Measurements from ENCODE around the gene DDIT3.
"Not testable (repeated sequence)": the region's sequence is repeated elsewhere in the genome, so short reads cannot be mapped to it uniquely, and the experiment has no call there.

DDIT3 gene

DNA sequence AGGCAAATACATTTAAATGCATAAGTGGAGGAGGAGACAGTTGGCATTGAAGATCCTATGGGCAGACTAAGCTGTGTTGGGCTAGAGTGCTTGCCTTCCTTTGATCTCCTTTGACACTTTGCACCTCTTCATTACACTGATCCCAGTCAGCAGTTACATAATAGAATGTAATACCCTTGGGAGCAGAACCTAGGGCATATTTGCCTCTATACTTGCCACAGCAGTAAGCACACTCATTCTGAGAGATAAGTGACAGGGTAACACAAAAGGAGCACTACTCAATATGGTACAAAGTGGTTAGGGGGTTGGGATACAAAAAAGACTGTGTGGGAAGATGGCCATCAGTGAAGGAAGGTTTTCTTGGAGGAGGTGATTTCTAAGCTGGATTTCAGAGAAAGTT is 23.5 kb downstream of the DDIT3 start:
- no peak overlapping the region for H3K9ac ChIP-seq (ENCODE audit: low read length in 2 of 2)
- H3K27me3 ChIP-seq (ENCODE audit: control insufficient read depth in 1 of 2, insufficient read depth in 2 of 2, low read length in 2 of 2), result no peaks in the 10 kb centered on the region
- H3K9me3 ChIP-seq (ENCODE audit: control insufficient read depth in 2 of 2, low read length in 2 of 2), result no peaks in the 10 kb centered on the region
- H3K27ac ChIP-seq (ENCODE audit: low read length), result no peak overlapping the region
- H3K36me3 ChIP-seq (ENCODE audit: control insufficient read depth in 2 of 2, insufficient read depth in 2 of 2, low read length in 2 of 2), result peaks cover 30 to 40% of the 10 kb centered on the region in 2 donors
- H3K4me1 ChIP-seq (ENCODE audit: control insufficient read depth, insufficient read depth, low read length), result no peaks in the 10 kb centered on the region
- no peak overlapping the region for H3K4me3 ChIP-seq (ENCODE audit: low read length in 2 of 2)

DNA sequence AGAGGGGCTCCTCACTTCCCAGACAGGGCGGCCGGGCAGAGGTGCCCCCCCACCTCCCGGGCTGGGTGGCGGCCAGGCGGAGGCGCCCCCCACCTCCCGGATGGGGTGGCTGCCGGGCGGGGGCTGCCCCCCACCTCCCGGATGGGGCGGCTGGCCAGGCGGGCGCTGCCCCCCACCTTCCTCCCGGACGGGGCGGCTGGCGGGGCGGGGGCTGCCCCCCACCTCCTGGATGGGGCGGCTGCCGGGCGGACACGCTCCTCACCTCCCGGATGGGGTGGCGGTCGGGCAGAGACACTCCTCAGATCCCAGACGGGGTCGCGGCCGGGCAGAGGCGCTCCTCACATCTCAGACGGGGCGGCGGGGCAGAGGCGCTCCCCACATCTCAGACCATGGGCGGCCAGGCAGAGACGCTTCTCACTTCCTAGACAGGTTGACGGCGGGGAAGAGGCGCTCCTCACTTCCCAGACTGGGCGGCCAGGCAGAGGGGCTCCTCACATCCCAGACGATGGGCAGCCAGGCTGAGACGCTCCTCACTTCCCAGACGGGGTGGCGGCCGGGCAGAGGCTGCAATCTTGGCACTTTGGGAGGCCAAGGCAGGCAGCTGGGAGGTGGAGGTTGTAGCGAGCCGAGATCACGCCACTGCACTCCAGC is 25.1 kb downstream of the DDIT3 start:
- H3K36me3 ChIP-seq (ENCODE audit: control insufficient read depth in 2 of 2, insufficient read depth in 2 of 2, low read length in 2 of 2), result peaks cover 33 to 42% of the 10 kb centered on the region in 2 donors
- H3K27ac ChIP-seq (ENCODE audit: low read length); H3K27me3 ChIP-seq (ENCODE audit: control insufficient read depth in 1 of 2, insufficient read depth in 2 of 2, low read length in 2 of 2); H3K9ac ChIP-seq (ENCODE audit: low read length in 2 of 2); H3K4me1 ChIP-seq (ENCODE audit: control insufficient read depth, insufficient read depth, low read length); H3K9me3 ChIP-seq (ENCODE audit: control insufficient read depth in 2 of 2, low read length in 2 of 2); H3K4me3 ChIP-seq (ENCODE audit: low read length in 2 of 2): not testable (repeated sequence)

DNA sequence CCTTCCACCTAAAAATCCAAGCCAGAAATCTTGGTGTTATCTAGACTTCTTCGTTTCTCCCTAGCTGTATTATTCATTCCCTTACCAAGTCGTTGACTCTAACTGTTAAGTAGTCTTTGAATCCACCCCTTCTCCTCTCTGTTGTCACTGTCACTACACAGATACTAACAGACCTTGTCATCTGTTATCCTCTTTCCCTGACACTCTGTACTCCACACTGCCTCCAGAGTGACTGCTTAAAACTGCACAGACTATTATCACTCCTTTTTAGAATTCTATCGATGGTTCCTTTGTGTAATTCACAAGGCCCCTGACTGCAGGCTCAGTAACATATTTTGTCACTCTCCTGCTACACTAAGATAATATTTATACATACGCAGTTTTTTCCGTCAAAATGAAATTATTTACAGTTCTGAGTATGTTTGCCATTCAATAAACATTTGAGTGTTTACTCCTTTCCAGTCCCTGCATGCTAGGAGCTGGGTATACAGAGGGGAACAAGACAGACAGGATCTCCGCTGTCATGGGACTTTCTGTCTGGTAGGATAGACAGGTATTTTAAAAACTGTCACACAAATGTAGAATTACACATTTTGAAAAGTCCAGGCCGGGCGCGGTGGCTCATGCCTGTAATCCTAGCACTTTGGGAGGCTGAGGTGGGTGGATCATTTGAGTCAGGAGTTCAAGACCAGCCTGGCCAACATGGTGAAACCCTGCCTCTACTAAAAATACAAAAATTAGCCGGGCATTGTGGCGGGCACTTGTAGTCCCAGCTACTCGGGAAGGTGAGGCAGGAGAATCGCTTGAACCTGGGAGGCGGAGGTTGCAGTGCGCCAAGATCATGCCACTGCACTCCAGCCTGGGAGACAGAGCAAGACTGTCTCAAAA is 28.7 kb downstream of the DDIT3 start:
- Histone ChIP-seq H3K9ac (ENCODE audit: low read length in 2 of 2) (no peak overlapping the region), H3K9me3 (ENCODE audit: control insufficient read depth in 2 of 2, low read length in 2 of 2) (no peaks in the 10 kb centered on the region)

DNA sequence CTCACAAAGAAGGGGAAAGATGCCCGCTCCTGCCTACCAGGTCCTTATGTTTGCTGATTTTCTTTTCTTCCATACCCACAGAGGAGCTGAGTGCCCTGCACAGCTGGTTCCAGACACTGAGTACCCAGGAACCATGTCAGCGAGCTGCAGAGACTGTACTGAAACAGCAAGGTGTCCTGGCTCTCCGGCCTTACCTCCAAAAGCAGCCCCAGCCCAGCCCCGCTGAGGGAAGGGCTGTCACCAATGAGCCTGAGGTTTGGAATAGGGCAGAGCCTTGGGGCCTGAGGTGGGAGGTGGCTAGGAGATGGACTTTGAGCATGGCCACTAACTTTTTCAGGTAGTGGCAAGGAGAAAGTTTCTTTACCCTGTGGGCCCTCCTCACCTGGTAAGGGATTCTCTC is 30.2 kb downstream of the DDIT3 start:
- Histone ChIP-seq H3K4me1 (ENCODE audit: control insufficient read depth, insufficient read depth, low read length) (peaks cover 16% of the 10 kb centered on the region), H3K9me3 (ENCODE audit: control insufficient read depth in 2 of 2, low read length in 2 of 2) (no peaks in the 10 kb centered on the region), H3K27ac (ENCODE audit: low read length) (no peak overlapping the region), H3K36me3 (ENCODE audit: control insufficient read depth in 2 of 2, insufficient read depth in 2 of 2, low read length in 2 of 2) (peaks cover 25 to 30% of the 10 kb centered on the region in 2 donors), H3K4me3 (ENCODE audit: low read length in 2 of 2) (no peak overlapping the region), H3K27me3 (ENCODE audit: control insufficient read depth in 1 of 2, insufficient read depth in 2 of 2, low read length in 2 of 2) (no peaks in the 10 kb centered on the region), H3K9ac (ENCODE audit: low read length in 2 of 2) (no peak overlapping the region)

More for the DNA sequence above, 28.7 kb downstream of the DDIT3 start:
- H3K4me1 ChIP-seq (ENCODE audit: control insufficient read depth, insufficient read depth, low read length), result peaks cover 16% of the 10 kb centered on the region
- H3K27me3 ChIP-seq (ENCODE audit: control insufficient read depth in 1 of 2, insufficient read depth in 2 of 2, low read length in 2 of 2), result no peaks in the 10 kb centered on the region
- H3K36me3 ChIP-seq (ENCODE audit: control insufficient read depth in 2 of 2, insufficient read depth in 2 of 2, low read length in 2 of 2), result peaks cover 28 to 32% of the 10 kb centered on the region in 2 donors
- no peak overlapping the region for H3K4me3 ChIP-seq (ENCODE audit: low read length in 2 of 2)
- H3K27ac ChIP-seq (ENCODE audit: low read length), result no peak overlapping the region

DNA sequence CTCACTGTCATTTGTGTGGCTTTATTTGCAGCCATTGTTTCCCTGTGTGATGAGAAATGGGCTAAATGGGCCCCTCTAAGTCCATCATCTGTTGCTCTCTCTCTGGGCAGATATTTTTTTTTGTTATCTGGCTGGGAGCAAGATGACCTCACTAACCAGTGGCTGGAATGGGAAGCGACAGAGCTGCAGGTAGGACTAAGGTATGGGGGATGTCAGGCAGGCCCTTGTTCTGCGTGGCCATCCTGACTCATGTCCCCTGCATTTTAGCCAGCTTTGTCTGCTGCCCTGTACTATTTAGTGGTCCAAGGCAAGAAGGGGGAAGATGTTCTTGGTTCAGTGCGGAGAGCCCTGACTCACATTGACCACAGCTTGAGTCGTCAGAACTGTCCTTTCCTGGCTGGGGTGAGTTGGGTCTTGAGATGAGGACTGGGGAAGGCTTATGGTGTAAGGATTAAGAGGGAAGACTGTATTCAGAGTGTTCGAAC is 31.1 kb downstream of the DDIT3 start:
- H3K4me3 ChIP-seq (ENCODE audit: low read length in 2 of 2), result peak overlapping the region; percentile 88 to 97
- H3K27ac ChIP-seq (ENCODE audit: low read length), result no peak overlapping the region
- H3K9me3 ChIP-seq (ENCODE audit: control insufficient read depth in 2 of 2, low read length in 2 of 2), result no peaks in the 10 kb centered on the region
- peaks cover 16% of the 10 kb centered on the region for H3K4me1 ChIP-seq (ENCODE audit: control insufficient read depth, insufficient read depth, low read length)
- peaks cover 25 to 30% of the 10 kb centered on the region in 2 donors for H3K36me3 ChIP-seq (ENCODE audit: control insufficient read depth in 2 of 2, insufficient read depth in 2 of 2, low read length in 2 of 2)
- peak overlapping the region in 1 of 2 donors; percentile 85 for H3K9ac ChIP-seq (ENCODE audit: low read length in 2 of 2)
- H3K27me3 ChIP-seq (ENCODE audit: control insufficient read depth in 1 of 2, insufficient read depth in 2 of 2, low read length in 2 of 2), result no peaks in the 10 kb centered on the region

DNA sequence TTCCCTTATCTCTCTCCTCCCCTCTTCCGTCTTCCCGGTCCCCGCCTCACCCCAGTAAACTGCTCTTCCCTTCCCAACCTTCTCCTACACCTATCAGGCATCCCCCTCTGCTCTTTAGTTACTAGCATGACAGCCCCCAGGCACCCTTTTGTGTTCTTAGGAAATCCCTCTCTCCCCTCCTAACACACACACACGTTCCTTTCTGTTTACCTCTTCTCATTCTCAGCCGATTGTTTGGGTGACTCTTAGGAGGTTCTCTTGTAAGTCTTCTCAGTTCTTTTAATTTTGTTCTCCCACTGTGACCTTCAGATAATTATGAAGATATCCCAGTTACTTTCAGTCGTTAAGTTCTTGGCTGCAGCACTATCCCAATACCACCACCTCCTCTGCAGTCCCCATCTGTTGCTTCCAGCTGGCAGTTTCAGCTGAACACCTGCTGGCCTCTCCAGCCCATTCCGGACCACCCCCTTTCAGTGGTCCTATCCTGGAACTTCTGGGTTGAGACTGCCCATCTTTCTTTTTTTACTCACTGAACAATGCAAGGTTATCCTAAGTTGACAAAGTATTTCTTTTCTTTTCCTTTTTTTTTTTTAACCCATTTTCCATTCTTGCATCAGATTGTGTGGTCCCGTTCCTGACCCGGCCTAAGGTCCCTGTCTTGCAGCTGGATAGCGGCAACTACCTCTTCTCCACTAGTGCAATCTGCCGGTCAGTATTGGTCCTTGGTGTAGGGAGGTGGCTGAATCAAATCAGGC is 31.7 kb downstream of the DDIT3 start:
- H3K4me1 ChIP-seq (ENCODE audit: control insufficient read depth, insufficient read depth, low read length), result peaks cover 16% of the 10 kb centered on the region
- peak overlapping the region; percentile 88 to 97 for H3K4me3 ChIP-seq (ENCODE audit: low read length in 2 of 2)
- peak overlapping the region; percentile 69 for H3K27ac ChIP-seq (ENCODE audit: low read length)
- H3K9ac ChIP-seq (ENCODE audit: low read length in 2 of 2), result peak overlapping the region; percentile 85 to 97
- peaks cover 25 to 30% of the 10 kb centered on the region in 2 donors for H3K36me3 ChIP-seq (ENCODE audit: control insufficient read depth in 2 of 2, insufficient read depth in 2 of 2, low read length in 2 of 2)
- H3K27me3 ChIP-seq (ENCODE audit: control insufficient read depth in 1 of 2, insufficient read depth in 2 of 2, low read length in 2 of 2), result no peaks in the 10 kb centered on the region
- H3K9me3 ChIP-seq (ENCODE audit: control insufficient read depth in 2 of 2, low read length in 2 of 2), result no peaks in the 10 kb centered on the region

DNA sequence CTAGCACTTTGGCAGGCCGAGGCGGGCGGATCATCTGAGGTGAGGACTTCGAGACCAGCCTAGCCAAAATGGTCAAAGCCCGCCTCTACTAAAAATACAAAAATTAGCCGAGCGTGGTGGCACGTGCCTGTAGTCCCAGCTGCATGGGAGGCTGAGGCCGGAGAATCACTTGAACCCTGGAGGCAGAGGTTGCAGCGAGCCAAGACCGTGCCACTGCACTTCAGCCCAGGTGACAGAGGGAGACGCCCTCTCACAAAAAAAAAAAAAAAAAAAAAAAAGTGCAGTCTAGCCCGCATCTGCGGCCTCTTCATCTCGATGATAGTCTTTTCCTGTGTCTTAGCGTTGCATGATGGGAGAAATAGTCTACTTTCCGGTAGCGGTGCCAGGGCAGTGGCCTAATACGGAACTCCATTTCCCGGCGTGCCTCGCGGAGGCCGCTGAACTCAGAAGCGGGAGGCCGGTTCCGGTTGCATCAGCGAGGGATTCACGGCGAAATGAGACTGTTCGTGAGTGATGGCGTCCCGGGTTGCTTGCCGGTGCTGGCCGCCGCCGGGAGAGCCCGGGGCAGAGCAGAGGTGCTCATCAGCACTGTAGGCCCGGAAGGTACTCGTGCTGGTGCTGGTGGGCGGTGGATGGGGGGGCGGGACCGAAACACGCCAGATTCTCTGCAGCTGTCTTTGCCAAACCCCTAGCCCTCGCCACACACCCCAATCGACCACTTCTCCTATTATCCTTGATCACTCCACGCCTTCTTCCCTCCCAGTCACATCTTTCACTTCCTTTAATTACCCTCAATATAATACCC is 32.5 kb downstream of the DDIT3 start, which contains the start of gene MARS1:
Gene MARS1, plus strand, starts transcription at position 472 of the 805 bp plus-strand sequence. Its CDS starts 23 bp downstream, at position 495.
- H3K4me3 ChIP-seq (ENCODE audit: low read length in 2 of 2), result peak within 1 kb of the TSS; percentile 88 to 97
- H3K27ac ChIP-seq (ENCODE audit: low read length), result peak within 1 kb of the TSS; percentile 69
- peak within 1 kb of the TSS; percentile 85 to 97 for H3K9ac ChIP-seq (ENCODE audit: low read length in 2 of 2)
- peaks cover 16% of the 10 kb centered on the region for H3K4me1 ChIP-seq (ENCODE audit: control insufficient read depth, insufficient read depth, low read length)
- H3K27me3 ChIP-seq (ENCODE audit: control insufficient read depth in 1 of 2, insufficient read depth in 2 of 2, low read length in 2 of 2), result no peaks in the 10 kb centered on the region
- H3K36me3 ChIP-seq (ENCODE audit: control insufficient read depth in 2 of 2, insufficient read depth in 2 of 2, low read length in 2 of 2), result peaks cover 25 to 28% of the 10 kb centered on the region in 2 donors
- no peaks in the 10 kb centered on the region for H3K9me3 ChIP-seq (ENCODE audit: control insufficient read depth in 2 of 2, low read length in 2 of 2)

DNA sequence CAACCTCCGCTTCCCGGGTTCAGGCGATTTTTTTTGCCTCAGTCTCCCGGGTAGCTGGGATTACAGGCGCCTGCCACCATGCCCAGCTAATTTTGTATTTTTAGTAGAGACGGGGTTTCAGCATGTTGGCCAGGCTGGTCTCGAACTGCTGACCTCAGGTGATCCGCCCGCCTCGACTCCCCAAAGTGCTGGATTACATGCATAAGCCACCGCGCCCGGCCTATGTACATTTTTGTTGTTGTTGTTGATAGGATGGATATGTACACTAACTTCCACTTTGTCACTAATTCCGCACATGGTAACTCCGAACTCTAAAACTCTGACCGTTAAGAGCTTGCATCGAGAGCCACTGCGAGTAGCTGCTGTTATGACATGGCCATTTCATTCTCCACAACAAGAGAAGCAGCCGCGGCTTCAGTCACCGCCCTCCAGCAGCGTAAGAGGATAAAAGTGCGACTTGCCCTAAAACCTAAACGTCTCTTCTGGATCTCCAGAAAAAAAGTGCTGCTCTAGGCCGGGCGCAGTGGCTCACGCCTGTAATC is 33.2 kb downstream of the DDIT3 start:
- H3K36me3 ChIP-seq (ENCODE audit: control insufficient read depth in 2 of 2, insufficient read depth in 2 of 2, low read length in 2 of 2), result peaks cover 23 to 25% of the 10 kb centered on the region in 2 donors
- no peak overlapping the region for H3K27ac ChIP-seq (ENCODE audit: low read length)
- no peak overlapping the region for H3K9ac ChIP-seq (ENCODE audit: low read length in 2 of 2)
- peak overlapping the region; percentile 88 to 97 for H3K4me3 ChIP-seq (ENCODE audit: low read length in 2 of 2)
- peaks cover 16% of the 10 kb centered on the region for H3K4me1 ChIP-seq (ENCODE audit: control insufficient read depth, insufficient read depth, low read length)
- H3K27me3 ChIP-seq (ENCODE audit: control insufficient read depth in 1 of 2, insufficient read depth in 2 of 2, low read length in 2 of 2), result no peaks in the 10 kb centered on the region
- H3K9me3 ChIP-seq (ENCODE audit: control insufficient read depth in 2 of 2, low read length in 2 of 2), result no peaks in the 10 kb centered on the region

DNA sequence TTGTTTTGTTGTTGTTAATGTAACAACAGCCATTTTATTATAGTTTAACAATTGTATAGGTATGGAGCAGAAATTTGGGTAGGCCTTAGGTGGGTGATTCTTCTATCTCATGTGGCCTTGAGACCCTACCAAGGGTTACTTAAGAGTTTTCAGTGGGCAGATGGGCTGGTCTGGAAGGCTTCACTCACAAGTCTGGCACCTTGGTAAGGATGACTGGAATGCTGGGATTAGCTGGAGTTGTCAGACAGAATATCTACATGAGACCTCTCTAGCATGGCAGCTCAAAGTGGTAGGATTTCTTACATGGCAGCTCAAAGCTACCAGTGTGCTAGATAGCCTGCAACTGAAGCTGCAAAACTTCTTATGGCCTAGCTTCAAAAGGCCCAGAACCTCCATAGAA is 34.6 kb downstream of the DDIT3 start:
- H3K36me3 ChIP-seq (ENCODE audit: control insufficient read depth in 2 of 2, insufficient read depth in 2 of 2, low read length in 2 of 2), result peaks cover 13 to 15% of the 10 kb centered on the region in 2 donors
- no peak overlapping the region for H3K9ac ChIP-seq (ENCODE audit: low read length in 2 of 2)
- H3K4me1 ChIP-seq (ENCODE audit: control insufficient read depth, insufficient read depth, low read length), result peaks cover 16% of the 10 kb centered on the region
- H3K9me3 ChIP-seq (ENCODE audit: control insufficient read depth in 2 of 2, low read length in 2 of 2), result no peaks in the 10 kb centered on the region
- no peak overlapping the region for H3K27ac ChIP-seq (ENCODE audit: low read length)
- H3K27me3 ChIP-seq (ENCODE audit: control insufficient read depth in 1 of 2, insufficient read depth in 2 of 2, low read length in 2 of 2), result peaks cover 0 to 3% of the 10 kb centered on the region in 2 donors
- no peak overlapping the region for H3K4me3 ChIP-seq (ENCODE audit: low read length in 2 of 2)

All from stomach smooth muscle (tissue), 2 donors.